ENCODE data around the gene MSI2. TPM values are rescaled to one million over a fixed set of nuclear protein-coding genes. Genes with fewer than 3 reads are reported as not detected.

The MSI2 gene
- total RNA-seq, 4 donors from 2014 or later = 60.7 to 101 (median 70.9) TPM

DNA sequence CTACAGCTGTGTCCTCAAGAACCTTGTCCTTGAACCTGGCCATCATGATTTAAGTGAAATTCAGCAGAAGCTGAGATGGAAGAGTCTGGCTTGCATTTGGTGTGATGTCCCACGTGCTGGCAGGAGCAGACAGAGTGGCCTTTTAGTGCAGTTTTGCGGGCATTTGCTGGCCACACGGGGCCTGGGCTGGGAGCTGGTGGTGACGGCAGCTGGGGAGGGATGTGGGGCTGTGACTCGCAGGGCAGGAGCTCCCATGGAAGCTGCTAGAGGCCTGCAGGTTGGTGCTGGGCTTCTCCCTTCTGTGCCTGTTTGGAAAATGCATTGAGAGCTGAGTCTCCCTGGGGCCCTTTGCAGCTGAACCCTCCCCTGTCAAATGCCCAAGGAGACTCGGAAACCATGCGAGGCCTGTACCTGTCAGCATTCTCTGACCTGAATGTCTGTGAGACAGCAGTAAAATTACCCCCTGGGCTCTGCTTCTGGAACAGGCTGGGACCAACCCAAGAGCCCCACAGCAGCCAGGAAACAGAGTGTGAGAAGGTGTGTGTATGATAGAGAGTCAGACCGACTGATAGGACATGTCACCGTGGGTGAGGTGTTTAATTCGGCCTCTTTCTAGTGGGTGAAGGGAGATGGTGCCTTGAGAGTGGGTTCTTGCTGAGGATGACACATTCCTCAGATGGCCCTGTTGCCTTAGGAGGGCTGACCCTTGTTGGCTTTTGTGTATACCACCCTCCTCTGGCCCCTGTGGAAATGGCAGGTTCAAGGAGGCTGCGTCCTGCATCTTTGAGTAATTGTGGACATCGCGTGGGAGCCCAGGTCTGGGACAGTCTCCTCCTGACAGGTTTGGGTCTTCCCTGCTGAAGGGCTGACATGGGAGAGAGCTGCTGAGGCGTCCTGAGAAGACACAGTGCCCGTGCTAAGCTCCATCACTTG lies 145.5 kb downstream of the MSI2 start:
- no peak overlapping the region for H3K4me3 ChIP-seq (replicated peaks in 1 of 3)
- H3K27me3 ChIP-seq = no peaks in the 10 kb centered on the region
- TF ChIP-seq, protein P1, sequence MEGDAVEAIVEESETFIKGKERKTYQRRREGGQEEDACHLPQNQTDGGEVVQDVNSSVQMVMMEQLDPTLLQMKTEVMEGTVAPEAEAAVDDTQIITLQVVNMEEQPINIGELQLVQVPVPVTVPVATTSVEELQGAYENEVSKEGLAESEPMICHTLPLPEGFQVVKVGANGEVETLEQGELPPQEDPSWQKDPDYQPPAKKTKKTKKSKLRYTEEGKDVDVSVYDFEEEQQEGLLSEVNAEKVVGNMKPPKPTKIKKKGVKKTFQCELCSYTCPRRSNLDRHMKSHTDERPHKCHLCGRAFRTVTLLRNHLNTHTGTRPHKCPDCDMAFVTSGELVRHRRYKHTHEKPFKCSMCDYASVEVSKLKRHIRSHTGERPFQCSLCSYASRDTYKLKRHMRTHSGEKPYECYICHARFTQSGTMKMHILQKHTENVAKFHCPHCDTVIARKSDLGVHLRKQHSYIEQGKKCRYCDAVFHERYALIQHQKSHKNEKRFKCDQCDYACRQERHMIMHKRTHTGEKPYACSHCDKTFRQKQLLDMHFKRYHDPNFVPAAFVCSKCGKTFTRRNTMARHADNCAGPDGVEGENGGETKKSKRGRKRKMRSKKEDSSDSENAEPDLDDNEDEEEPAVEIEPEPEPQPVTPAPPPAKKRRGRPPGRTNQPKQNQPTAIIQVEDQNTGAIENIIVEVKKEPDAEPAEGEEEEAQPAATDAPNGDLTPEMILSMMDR (IDR thresholded peaks at IDR 0.05) = no peak
- TF ChIP-seq POLR2A (IDR thresholded peaks at IDR 0.05) = no peak
- no peaks in the 10 kb centered on the region for H3K36me3 ChIP-seq
- no peak for DNase-seq
- no peaks in the 10 kb centered on the region for H3K9me3 ChIP-seq
- H3K4me1 ChIP-seq = peaks cover 22 to 32% of the 10 kb centered on the region in 2 donors
- no peak overlapping the region for H3K27ac ChIP-seq
- intact Hi-C loops (cut with DNase I) = no loop called here
- 82 to 91% methylated on average over 12 to 15 of the region's 15 CpGs for WGBS, 2 donors

DNA sequence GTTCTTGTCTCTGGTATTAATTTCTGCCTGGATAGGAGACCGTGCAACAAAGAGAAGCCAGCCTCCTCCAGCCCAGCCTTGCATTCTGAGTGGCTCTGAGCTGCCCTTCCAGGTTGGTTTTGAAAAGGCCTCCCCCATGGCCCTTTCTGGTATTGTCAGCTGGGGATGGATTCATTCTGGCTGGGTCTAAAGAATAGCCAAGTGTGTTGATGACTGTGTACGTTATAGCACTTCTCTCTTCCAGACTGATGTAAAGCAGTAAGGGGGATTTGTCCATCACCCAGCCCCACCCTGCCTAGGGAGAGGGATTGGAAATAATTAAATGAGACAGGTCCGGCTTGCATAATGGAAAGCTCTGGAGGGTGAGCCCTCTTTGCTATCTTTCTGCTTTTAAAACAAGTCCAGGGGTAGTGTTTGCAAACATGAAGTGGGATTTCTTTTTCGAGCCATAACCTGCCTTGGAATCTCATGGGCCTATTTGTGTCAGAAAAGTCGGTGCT lies 146.4 kb downstream of the MSI2 start:
- no peaks in the 10 kb centered on the region for H3K27me3 ChIP-seq
- peaks cover 25 to 34% of the 10 kb centered on the region in 2 donors for H3K4me1 ChIP-seq
- no peak overlapping the region for H3K4me3 ChIP-seq (replicated peaks in 1 of 3)
- no peak overlapping the region for H3K27ac ChIP-seq
- 94 to 95% methylated on average over 5 of the region's 5 CpGs for WGBS, 2 donors
- intact Hi-C loops (cut with DNase I) = no loop called here
- no peak for TF ChIP-seq POLR2A (IDR thresholded peaks at IDR 0.05)
- TF ChIP-seq, protein P1 (IDR thresholded peaks at IDR 0.05) = no peak
- no peak for DNase-seq
- no peaks in the 10 kb centered on the region for H3K9me3 ChIP-seq
- H3K36me3 ChIP-seq = no peaks in the 10 kb centered on the region

DNA sequence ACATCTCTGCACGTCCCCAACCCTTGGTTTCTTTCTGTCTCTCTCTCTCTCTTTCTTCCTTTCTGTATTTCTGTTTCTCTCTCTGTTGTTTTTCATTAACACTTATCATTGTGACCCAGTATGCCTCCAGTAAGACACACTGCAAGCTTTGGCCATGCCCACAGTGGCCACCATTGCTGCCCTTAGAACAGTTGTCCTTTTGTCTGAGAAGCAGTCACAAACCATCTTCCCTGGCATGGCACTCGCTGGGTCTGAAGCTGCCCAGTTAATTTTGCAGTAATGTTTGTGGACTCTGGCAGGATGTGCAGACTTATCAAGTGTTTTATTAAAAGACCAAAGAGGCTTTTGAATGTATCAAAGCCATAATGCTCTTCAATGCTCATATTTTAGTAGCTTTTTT lies 146.9 kb downstream of the MSI2 start:
- WGBS, 2 donors = 90 to 100% methylated on average over 2 of the region's 2 CpGs
- intact Hi-C loops (cut with DNase I) = no loop called here
- DNase-seq = no peak
- Histone ChIP-seq H3K9me3 (no peaks in the 10 kb centered on the region), H3K27me3 (no peaks in the 10 kb centered on the region), H3K4me1 (peaks cover 30 to 39% of the 10 kb centered on the region in 2 donors), H3K27ac (no peak overlapping the region), H3K36me3 (no peaks in the 10 kb centered on the region), H3K4me3 (replicated peaks in 1 of 3) (no peak overlapping the region)
- TF ChIP-seq, protein P1 (IDR thresholded peaks at IDR 0.05) = no peak
- TF ChIP-seq POLR2A (IDR thresholded peaks at IDR 0.05) = no peak

DNA sequence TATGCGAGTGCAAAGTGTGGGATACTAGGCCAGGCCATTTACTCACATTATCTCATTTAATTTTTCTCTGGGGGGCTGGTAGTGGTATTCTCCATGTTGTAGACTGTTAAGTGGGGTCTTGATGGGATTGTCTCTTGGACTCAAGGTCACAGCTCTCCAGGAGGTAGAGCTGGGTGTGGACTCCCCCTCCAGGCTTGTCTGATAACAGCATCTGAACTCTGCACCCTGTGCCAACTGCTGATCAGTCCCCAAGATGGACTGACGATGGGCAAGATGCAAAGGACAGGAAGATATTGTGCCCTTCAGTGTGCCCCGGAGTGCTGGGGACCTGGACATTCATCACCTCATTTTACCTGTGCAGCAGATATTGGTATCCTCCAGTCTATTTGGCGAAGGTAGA lies 147.8 kb downstream of the MSI2 start:
- Histone ChIP-seq H3K4me1 (peaks cover 38 to 44% of the 10 kb centered on the region in 2 donors), H3K27me3 (no peaks in the 10 kb centered on the region), H3K4me3 (replicated peaks in 1 of 3) (no peak overlapping the region), H3K27ac (no peak overlapping the region), H3K9me3 (no peaks in the 10 kb centered on the region), H3K36me3 (no peaks in the 10 kb centered on the region)
- no peak for DNase-seq
- 93 to 97% methylated on average over 3 to 4 of the region's 4 CpGs for WGBS, 2 donors
- TF ChIP-seq, protein P1 (IDR thresholded peaks at IDR 0.05) = no peak
- no peak for TF ChIP-seq POLR2A (IDR thresholded peaks at IDR 0.05)
- intact Hi-C loops (cut with DNase I) = no loop called here

Measured in thyroid gland (tissue), 4 donors.